ENCODE data around the gene HAX1. TPM values are rescaled to one million over a fixed set of nuclear protein-coding genes. Genes with fewer than 3 reads are reported as not detected.
"Not testable (repeated sequence)": the region's sequence is repeated elsewhere in the genome, so short reads cannot be mapped to it uniquely, and the experiment has no call there.

Gene HAX1
- 175 and 184 TPM in 2 replicates for total RNA-seq (2014; rRNA removed; shearing (Covaris generic))

GRCh38 chr1:154272217-154272998 lies at the start of gene HAX1:
Gene HAX1, plus strand, starts transcription at chr1:154272629. Its CDS starts 95 bp downstream, at chr1:154272724.
- peaks cover 43% of the 10 kb centered on the region for H3K36me3 ChIP-seq
- DNase-seq (ENCODE audit: low read depth in 1 of 2, low spot score in 2 of 2): peak; percentile 94 to 96
- no peaks in the 10 kb centered on the region for H3K27me3 ChIP-seq (replicated peaks)
- H3K4me1 ChIP-seq (replicated peaks): peaks cover 8% of the 10 kb centered on the region
- no peaks in the 10 kb centered on the region for H3K9me3 ChIP-seq (replicated peaks)
- peak within 1 kb of the TSS; percentile 66 for H3K4me3 ChIP-seq
- H3K27ac ChIP-seq: peak within 1 kb of the TSS; percentile 60

- no peak for DNase-seq (ENCODE audit: low read depth in 1 of 2, low spot score in 2 of 2)
- peaks cover 65% of the 10 kb centered on the region for H3K36me3 ChIP-seq
Observed at GRCh38 chr1:154222918-154223317, 49.5 kb upstream of the HAX1 start.

GRCh38 chr1:154223621-154224020 lies 48.8 kb upstream of the HAX1 start:
- Histone ChIP-seq H3K4me3 (no peak overlapping the region), H3K27me3 (replicated peaks) (no peaks in the 10 kb centered on the region), H3K4me1 (replicated peaks) (peaks cover 19% of the 10 kb centered on the region), H3K27ac (no peak overlapping the region), H3K9me3 (replicated peaks) (no peaks in the 10 kb centered on the region), H3K36me3 (peaks cover 65% of the 10 kb centered on the region)
- DNase-seq (ENCODE audit: low read depth in 1 of 2, low spot score in 2 of 2): no peak

More at GRCh38 chr1:154222918-154223317, 49.5 kb upstream of the HAX1 start:
- H3K4me1 ChIP-seq (replicated peaks): peaks cover 22% of the 10 kb centered on the region
- no peak overlapping the region for H3K4me3 ChIP-seq
- H3K27me3 ChIP-seq (replicated peaks): no peaks in the 10 kb centered on the region
- no peaks in the 10 kb centered on the region for H3K9me3 ChIP-seq (replicated peaks)
- no peak overlapping the region for H3K27ac ChIP-seq

- no peak overlapping the region for H3K27ac ChIP-seq
- DNase-seq (ENCODE audit: low read depth in 1 of 2, low spot score in 2 of 2): no peak
- no peaks in the 10 kb centered on the region for H3K9me3 ChIP-seq (replicated peaks)
- no peaks in the 10 kb centered on the region for H3K27me3 ChIP-seq (replicated peaks)
- H3K4me3 ChIP-seq: no peak overlapping the region
- peaks cover 10% of the 10 kb centered on the region for H3K4me1 ChIP-seq (replicated peaks)
- peaks cover 69% of the 10 kb centered on the region for H3K36me3 ChIP-seq
Observed at GRCh38 chr1:154225370-154225769, 47.1 kb upstream of the HAX1 start.

GRCh38 chr1:154231112-154231511 lies 41.3 kb upstream of the HAX1 start:
- not testable (repeated sequence) for H3K27me3 ChIP-seq (replicated peaks); H3K4me1 ChIP-seq (replicated peaks); DNase-seq (ENCODE audit: low read depth in 1 of 2, low spot score in 2 of 2); H3K4me3 ChIP-seq; H3K27ac ChIP-seq; H3K9me3 ChIP-seq (replicated peaks)
- H3K36me3 ChIP-seq: peaks cover 90% of the 10 kb centered on the region

GRCh38 chr1:154233127-154233526 lies 39.3 kb upstream of the HAX1 start:
- H3K4me3 ChIP-seq; DNase-seq (ENCODE audit: low read depth in 1 of 2, low spot score in 2 of 2); H3K4me1 ChIP-seq (replicated peaks); H3K9me3 ChIP-seq (replicated peaks); H3K27me3 ChIP-seq (replicated peaks); H3K27ac ChIP-seq: not testable (repeated sequence)
- H3K36me3 ChIP-seq: peaks cover 90% of the 10 kb centered on the region

- H3K9me3 ChIP-seq (replicated peaks): no peaks in the 10 kb centered on the region
- H3K4me3 ChIP-seq: no peak overlapping the region
- no peaks in the 10 kb centered on the region for H3K4me1 ChIP-seq (replicated peaks)
- H3K27ac ChIP-seq: no peak overlapping the region
- DNase-seq (ENCODE audit: low read depth in 1 of 2, low spot score in 2 of 2): no peak
- H3K27me3 ChIP-seq (replicated peaks): no peaks in the 10 kb centered on the region
- peaks cover 85% of the 10 kb centered on the region for H3K36me3 ChIP-seq
Observed at GRCh38 chr1:154236855-154237254, 35.6 kb upstream of the HAX1 start.

GRCh38 chr1:154237435-154237834 lies 35.0 kb upstream of the HAX1 start:
- peaks cover 87% of the 10 kb centered on the region for H3K36me3 ChIP-seq

GRCh38 chr1:154237880-154238506 lies 34.4 kb upstream of the HAX1 start:
- H3K9me3 ChIP-seq (replicated peaks): no peaks in the 10 kb centered on the region
- H3K4me1 ChIP-seq (replicated peaks): no peaks in the 10 kb centered on the region
- no peak overlapping the region for H3K27ac ChIP-seq
- peaks cover 87% of the 10 kb centered on the region for H3K36me3 ChIP-seq
- H3K4me3 ChIP-seq: no peak overlapping the region
- DNase-seq (ENCODE audit: low read depth in 1 of 2, low spot score in 2 of 2): no peak
- H3K27me3 ChIP-seq (replicated peaks): no peaks in the 10 kb centered on the region

More at GRCh38 chr1:154237435-154237834, 35.0 kb upstream of the HAX1 start:
- Histone ChIP-seq H3K27me3 (replicated peaks) (no peaks in the 10 kb centered on the region), H3K27ac (no peak overlapping the region), H3K9me3 (replicated peaks) (no peaks in the 10 kb centered on the region), H3K4me3 (no peak overlapping the region), H3K4me1 (replicated peaks) (no peaks in the 10 kb centered on the region)
- DNase-seq (ENCODE audit: low read depth in 1 of 2, low spot score in 2 of 2): no peak

GRCh38 chr1:154239491-154239890 lies 32.9 kb upstream of the HAX1 start:
- DNase-seq (ENCODE audit: low read depth in 1 of 2, low spot score in 2 of 2): no peak
- H3K4me1 ChIP-seq (replicated peaks): no peaks in the 10 kb centered on the region
- H3K4me3 ChIP-seq: no peak overlapping the region
- H3K9me3 ChIP-seq (replicated peaks): no peaks in the 10 kb centered on the region
- no peak overlapping the region for H3K27ac ChIP-seq
- no peaks in the 10 kb centered on the region for H3K27me3 ChIP-seq (replicated peaks)
- H3K36me3 ChIP-seq: peaks cover 95% of the 10 kb centered on the region

- Histone ChIP-seq H3K4me1 (replicated peaks) (no peaks in the 10 kb centered on the region), H3K27ac (no peak overlapping the region), H3K36me3 (peaks cover 95% of the 10 kb centered on the region), H3K27me3 (replicated peaks) (no peaks in the 10 kb centered on the region), H3K9me3 (replicated peaks) (no peaks in the 10 kb centered on the region), H3K4me3 (no peak overlapping the region)
- no peak for DNase-seq (ENCODE audit: low read depth in 1 of 2, low spot score in 2 of 2)
Observed at GRCh38 chr1:154240294-154240833, 32.1 kb upstream of the HAX1 start.

- Histone ChIP-seq H3K4me1 (replicated peaks) (no peaks in the 10 kb centered on the region), H3K9me3 (replicated peaks) (no peaks in the 10 kb centered on the region), H3K4me3 (no peak overlapping the region), H3K27me3 (replicated peaks) (no peaks in the 10 kb centered on the region), H3K27ac (no peak overlapping the region), H3K36me3 (peaks cover 95% of the 10 kb centered on the region)
- DNase-seq (ENCODE audit: low read depth in 1 of 2, low spot score in 2 of 2): no peak
Observed at GRCh38 chr1:154241703-154242351, 30.6 kb upstream of the HAX1 start.

GRCh38 chr1:154253671-154254070 lies 18.8 kb upstream of the HAX1 start:
- no peak overlapping the region for H3K27ac ChIP-seq
- no peak overlapping the region for H3K4me3 ChIP-seq
- no peaks in the 10 kb centered on the region for H3K4me1 ChIP-seq (replicated peaks)
- H3K36me3 ChIP-seq: peaks cover 98% of the 10 kb centered on the region
- DNase-seq (ENCODE audit: low read depth in 1 of 2, low spot score in 2 of 2): no peak
- H3K9me3 ChIP-seq (replicated peaks): no peaks in the 10 kb centered on the region
- H3K27me3 ChIP-seq (replicated peaks): no peaks in the 10 kb centered on the region

GRCh38 chr1:154256686-154257085 lies 15.7 kb upstream of the HAX1 start:
- DNase-seq (ENCODE audit: low read depth in 1 of 2, low spot score in 2 of 2): no peak
- Histone ChIP-seq H3K4me1 (replicated peaks) (no peaks in the 10 kb centered on the region), H3K4me3 (no peak overlapping the region), H3K9me3 (replicated peaks) (no peaks in the 10 kb centered on the region), H3K27ac (no peak overlapping the region), H3K27me3 (replicated peaks) (no peaks in the 10 kb centered on the region), H3K36me3 (peaks cover 100% of the 10 kb centered on the region)
